Uterus (tissue), 2 donors: ENCODE data around the gene CLDN14.

Source experiments
- CTCF ChIP-seq, 4 experiments: fragments of 200-600 bp in 2 of 4; fragments of 450-650 bp in 2 of 4; sonication (generic) in 2 of 4; IDR thresholded peaks; one replicate each; pipeline ENCODE4 v1.5.1; 2016 to 2019; ENCODE audit warnings: antibody characterized with exemption in 4 of 4, mild to moderate bottlenecking in 2 of 4, moderate library complexity in 1 of 4
- POLR2A ChIP-seq, 2 donors: fragments of 450-650 bp; IDR thresholded peaks; one replicate each; pipeline ENCODE4 v1.6.1; 2016; ENCODE audit warnings: antibody characterized with exemption in 2 of 2, mild to moderate bottlenecking in 1 of 2, moderate library complexity in 1 of 2

- TF ChIP-seq POLR2A (IDR thresholded peaks at IDR 0.05) = no peak
- TF ChIP-seq CTCF (IDR thresholded peaks at IDR 0.05) = no peak
Measured at GRCh38 chr21:36485476-36485875, 5.6 kb upstream of the CLDN14 start.
